Measurements from ENCODE around the gene ZFP36L1. TPM values are rescaled to one million over a fixed set of nuclear protein-coding genes. Genes with fewer than 3 reads are reported as not detected.
A peak's percentile ranks its signal among the peaks of the same experiment; 100 is the strongest.

The ZFP36L1 gene
- total RNA-seq, 4 donors from 2014 or later: 78.8 to 321 (median 195) TPM

DNA sequence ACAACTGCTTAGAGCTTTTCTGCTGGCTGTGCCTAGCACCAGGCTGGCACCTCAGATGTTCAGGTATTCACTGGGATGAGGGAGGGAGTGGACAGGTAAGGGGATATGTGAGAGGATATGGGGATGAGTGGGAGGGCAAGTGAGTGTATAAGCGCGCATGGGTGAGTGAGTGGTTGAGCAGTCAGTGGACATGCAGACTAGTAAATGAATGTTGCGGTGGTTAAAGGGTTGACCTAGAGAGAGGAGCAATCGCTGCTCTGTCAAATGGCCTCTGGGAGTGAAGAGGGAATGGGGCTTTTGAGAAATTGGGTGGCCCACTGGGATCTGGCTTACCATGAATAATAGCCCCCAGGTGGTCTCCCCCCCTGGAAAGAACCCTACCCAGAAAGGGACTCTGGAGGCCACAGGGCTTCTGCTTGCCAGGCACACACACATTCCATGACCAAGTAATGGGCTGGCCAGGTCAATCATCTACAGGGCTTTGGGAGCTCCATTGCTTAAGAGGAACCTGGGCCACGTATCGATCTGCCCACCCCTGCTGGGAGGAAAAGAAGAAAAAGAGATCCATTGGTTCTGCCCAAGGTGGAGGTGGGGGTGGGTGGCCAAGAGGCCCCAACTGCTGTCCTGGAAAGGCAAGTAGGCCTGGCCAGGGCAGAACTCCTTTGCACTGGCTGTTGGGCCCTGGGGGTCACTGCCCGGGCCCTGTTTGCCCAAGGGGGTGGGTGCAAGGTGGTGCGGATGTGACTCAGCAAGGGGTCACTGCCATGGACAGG is 30.8 kb upstream of the ZFP36L1 start:
- Histone ChIP-seq H3K4me3 (no peak overlapping the region), H3K36me3 (no peaks in the 10 kb centered on the region), H3K4me1 (peaks cover 5 to 18% (median 10%) of the 10 kb centered on the region in 4 donors), H3K9me3 (no peaks in the 10 kb centered on the region), H3K27ac (no peak overlapping the region), H3K27me3 (no peaks in the 10 kb centered on the region)
- DNase-seq: peak in 1 of 3 donors; percentile 39
- no peak for TF ChIP-seq POLR2A (IDR thresholded peaks at IDR 0.05)
- TF ChIP-seq, protein P1, sequence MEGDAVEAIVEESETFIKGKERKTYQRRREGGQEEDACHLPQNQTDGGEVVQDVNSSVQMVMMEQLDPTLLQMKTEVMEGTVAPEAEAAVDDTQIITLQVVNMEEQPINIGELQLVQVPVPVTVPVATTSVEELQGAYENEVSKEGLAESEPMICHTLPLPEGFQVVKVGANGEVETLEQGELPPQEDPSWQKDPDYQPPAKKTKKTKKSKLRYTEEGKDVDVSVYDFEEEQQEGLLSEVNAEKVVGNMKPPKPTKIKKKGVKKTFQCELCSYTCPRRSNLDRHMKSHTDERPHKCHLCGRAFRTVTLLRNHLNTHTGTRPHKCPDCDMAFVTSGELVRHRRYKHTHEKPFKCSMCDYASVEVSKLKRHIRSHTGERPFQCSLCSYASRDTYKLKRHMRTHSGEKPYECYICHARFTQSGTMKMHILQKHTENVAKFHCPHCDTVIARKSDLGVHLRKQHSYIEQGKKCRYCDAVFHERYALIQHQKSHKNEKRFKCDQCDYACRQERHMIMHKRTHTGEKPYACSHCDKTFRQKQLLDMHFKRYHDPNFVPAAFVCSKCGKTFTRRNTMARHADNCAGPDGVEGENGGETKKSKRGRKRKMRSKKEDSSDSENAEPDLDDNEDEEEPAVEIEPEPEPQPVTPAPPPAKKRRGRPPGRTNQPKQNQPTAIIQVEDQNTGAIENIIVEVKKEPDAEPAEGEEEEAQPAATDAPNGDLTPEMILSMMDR (IDR thresholded peaks at IDR 0.05): no peak

DNA sequence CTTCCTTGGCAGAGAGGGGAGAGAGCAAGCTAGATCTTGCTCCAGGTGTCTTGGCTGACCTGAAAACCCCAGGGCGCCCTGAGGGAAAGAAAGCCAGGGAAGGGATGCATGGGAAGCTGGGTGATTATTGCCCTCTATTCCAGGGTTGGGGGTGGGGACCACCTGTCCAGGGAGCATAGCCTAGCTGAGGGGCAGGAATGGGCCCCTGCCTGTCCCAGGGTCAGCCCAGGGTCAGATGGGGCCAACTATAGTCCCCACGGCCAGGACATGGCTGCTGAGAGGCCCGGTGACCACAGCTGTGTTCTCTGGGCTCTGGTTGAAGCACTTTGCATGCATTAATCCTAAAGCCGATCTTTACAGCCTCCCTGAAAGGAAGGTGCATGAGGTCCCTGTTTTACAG is 30.1 kb upstream of the ZFP36L1 start:
- H3K4me1 ChIP-seq: peaks cover 5 to 19% (median 12%) of the 10 kb centered on the region in 4 donors
- peak in 1 of 3 donors; percentile 36 for DNase-seq
- no peaks in the 10 kb centered on the region for H3K9me3 ChIP-seq
- no peak overlapping the region for H3K4me3 ChIP-seq
- no peaks in the 10 kb centered on the region for H3K36me3 ChIP-seq
- no peaks in the 10 kb centered on the region for H3K27me3 ChIP-seq
- H3K27ac ChIP-seq: peak overlapping the region in 1 of 4 donors; percentile 10
- no peak for TF ChIP-seq POLR2A (IDR thresholded peaks at IDR 0.05)
- TF ChIP-seq, protein P1 (IDR thresholded peaks at IDR 0.05): no peak

DNA sequence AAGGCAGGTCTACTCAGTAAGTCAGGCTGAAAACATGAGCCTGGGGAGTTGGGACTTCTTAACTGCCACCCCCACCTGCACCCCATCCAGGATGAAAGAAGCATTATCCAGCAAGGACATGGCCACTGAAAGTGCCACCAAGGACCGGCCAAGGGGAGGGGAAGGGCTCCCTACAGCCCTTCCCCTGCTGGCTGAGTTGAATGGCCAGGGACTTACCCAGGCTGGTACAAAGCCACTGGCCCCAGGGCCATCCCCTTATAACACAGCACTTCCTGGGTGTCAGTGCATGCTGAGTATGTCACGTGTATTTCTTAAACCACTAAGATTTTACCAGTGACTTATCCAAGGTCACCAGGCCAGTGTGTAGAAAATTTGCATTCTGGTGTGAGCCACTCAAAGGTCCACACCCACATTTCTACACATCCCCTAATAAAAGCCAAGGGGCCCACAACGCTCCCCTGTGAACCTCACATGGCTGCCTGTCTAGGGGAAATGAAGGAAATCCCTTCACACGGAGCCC is 29.3 kb upstream of the ZFP36L1 start:
- Histone ChIP-seq H3K27ac (peak overlapping the region in 1 of 4 donors; percentile 64), H3K9me3 (no peaks in the 10 kb centered on the region), H3K36me3 (no peaks in the 10 kb centered on the region), H3K27me3 (no peaks in the 10 kb centered on the region), H3K4me1 (peaks cover 5 to 22% (median 13%) of the 10 kb centered on the region in 4 donors), H3K4me3 (no peak overlapping the region)
- peak in 1 of 3 donors; percentile 47 for DNase-seq
- TF ChIP-seq, protein P1 (IDR thresholded peaks at IDR 0.05): no peak
- no peak for TF ChIP-seq POLR2A (IDR thresholded peaks at IDR 0.05)

DNA sequence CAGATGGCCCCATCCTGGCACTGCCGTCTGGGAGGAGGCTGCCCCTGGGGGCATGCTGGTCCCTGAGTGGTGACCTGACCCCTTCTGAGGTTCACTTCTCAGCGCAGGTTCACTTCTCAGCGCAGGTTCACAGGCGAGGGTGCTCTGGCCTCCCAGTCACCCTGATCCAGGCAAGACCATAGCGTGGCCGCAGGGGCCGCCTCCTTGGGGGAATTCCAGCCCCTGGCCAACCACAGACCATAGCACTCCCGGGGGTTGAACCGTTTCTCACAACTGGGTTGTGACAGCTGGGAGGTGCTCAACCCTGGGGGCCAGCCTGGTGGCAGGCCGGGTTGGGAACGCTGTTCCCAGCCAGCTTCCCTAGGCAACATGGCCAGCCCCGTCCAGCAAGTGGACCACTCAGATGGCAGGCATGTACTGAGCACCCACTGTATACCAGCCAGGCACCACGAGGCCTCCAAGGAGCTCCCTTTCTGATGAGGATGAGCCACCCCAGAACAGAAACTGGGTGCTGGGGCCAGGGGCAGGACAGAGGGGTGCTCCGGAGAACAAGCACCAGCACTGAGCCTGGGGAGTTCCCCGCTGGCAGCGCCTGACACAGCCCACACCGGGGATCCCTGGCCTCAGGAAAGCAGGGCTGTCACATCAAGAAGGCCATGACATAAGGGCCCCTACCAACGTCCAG is 28.3 kb upstream of the ZFP36L1 start:
- H3K9me3 ChIP-seq: no peaks in the 10 kb centered on the region
- TF ChIP-seq, protein P1 (IDR thresholded peaks at IDR 0.05): no peak
- TF ChIP-seq POLR2A (IDR thresholded peaks at IDR 0.05): no peak
- no peak overlapping the region for H3K4me3 ChIP-seq
- H3K27me3 ChIP-seq: no peaks in the 10 kb centered on the region
- peak overlapping the region in 1 of 4 donors; percentile 64 for H3K27ac ChIP-seq
- no peaks in the 10 kb centered on the region for H3K36me3 ChIP-seq
- DNase-seq: peak in 1 of 3 donors; percentile 47
- peaks cover 5 to 30% (median 16%) of the 10 kb centered on the region in 4 donors for H3K4me1 ChIP-seq

DNA sequence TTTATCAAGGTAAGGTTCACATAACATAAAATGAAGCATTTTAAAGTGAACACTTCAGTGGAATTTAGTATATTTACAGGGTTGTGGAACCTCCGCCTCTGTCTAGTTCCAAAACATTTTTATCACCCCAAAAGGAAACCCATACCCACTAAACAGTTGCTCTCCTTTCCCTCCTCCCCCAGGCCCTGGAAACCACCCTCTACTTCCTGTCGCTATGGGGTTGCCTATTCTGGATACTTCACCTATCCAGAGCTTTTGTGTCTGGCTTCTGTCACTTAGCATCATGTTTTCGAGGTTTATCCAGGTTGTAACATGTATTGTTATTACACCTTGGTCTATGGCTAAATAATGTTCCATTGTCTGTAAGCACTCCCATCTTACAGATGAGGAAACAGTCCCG is 27.7 kb upstream of the ZFP36L1 start:
- no peaks in the 10 kb centered on the region for H3K36me3 ChIP-seq
- TF ChIP-seq, protein P1 (IDR thresholded peaks at IDR 0.05): no peak
- no peak for TF ChIP-seq POLR2A (IDR thresholded peaks at IDR 0.05)
- H3K27ac ChIP-seq: peak overlapping the region in 1 of 4 donors; percentile 64
- H3K4me3 ChIP-seq: no peak overlapping the region
- H3K9me3 ChIP-seq: no peaks in the 10 kb centered on the region
- peaks cover 8 to 34% (median 22%) of the 10 kb centered on the region in 4 donors for H3K4me1 ChIP-seq
- no peaks in the 10 kb centered on the region for H3K27me3 ChIP-seq
- peak in 1 of 3 donors; percentile 50 for DNase-seq

All from Peyer's patch (tissue), 4 donors.